ACHN (cell line): ENCODE measurements around the gene P2RY14.

ENCODE experiments used
- DNase-seq: peaks from one replicate; pipeline ENCODE4 v3.0.0-alpha.2; 2015
- in situ Hi-C: cut with HindIII; loops from 2 replicates; pipeline ENCODE4 v1.10.0; 2017; ENCODE audit warnings: low sequenced_read_pairs, low pct_ligation_motif_present, low pct_unique_long_range_greater_than_20kb

P2RY14 gene

GRCh38 chr3:151169262-151169947, 108.9 kb downstream of the P2RY14 start:
- DNase-seq: no peak
- in situ Hi-C loops: no loop called here

GRCh38 chr3:151168269-151169094, 109.9 kb downstream of the P2RY14 start:
- peak; percentile 62 for DNase-seq
- in situ Hi-C loops: no loop called here

- no peak for DNase-seq
- in situ Hi-C loops: no loop called here
Measured at GRCh38 chr3:151166161-151166560, 112.2 kb downstream of the P2RY14 start.

GRCh38 chr3:151165226-151165625, 113.1 kb downstream of the P2RY14 start:
- no peak for DNase-seq
- in situ Hi-C loops: no loop called here
